HG03159 (cell line): ENCODE results near the gene WDFY4.

Experiments
- ATAC-seq: cut with Tn5 transposase; IDR thresholded peaks from one replicate; pipeline ENCODE4 v1.9.1; 2021; ENCODE audit warnings: mild to moderate bottlenecking, moderate library complexity; ENCODE audit not compliant: unreplicated experiment

The WDFY4 gene

GRCh38 chr10:48786606-48787282 is 102.1 kb downstream of the WDFY4 start:
- no peak for ATAC-seq

- ATAC-seq = no peak
Observed at GRCh38 chr10:48788554-48788953, 103.9 kb downstream of the WDFY4 start.

DNA sequence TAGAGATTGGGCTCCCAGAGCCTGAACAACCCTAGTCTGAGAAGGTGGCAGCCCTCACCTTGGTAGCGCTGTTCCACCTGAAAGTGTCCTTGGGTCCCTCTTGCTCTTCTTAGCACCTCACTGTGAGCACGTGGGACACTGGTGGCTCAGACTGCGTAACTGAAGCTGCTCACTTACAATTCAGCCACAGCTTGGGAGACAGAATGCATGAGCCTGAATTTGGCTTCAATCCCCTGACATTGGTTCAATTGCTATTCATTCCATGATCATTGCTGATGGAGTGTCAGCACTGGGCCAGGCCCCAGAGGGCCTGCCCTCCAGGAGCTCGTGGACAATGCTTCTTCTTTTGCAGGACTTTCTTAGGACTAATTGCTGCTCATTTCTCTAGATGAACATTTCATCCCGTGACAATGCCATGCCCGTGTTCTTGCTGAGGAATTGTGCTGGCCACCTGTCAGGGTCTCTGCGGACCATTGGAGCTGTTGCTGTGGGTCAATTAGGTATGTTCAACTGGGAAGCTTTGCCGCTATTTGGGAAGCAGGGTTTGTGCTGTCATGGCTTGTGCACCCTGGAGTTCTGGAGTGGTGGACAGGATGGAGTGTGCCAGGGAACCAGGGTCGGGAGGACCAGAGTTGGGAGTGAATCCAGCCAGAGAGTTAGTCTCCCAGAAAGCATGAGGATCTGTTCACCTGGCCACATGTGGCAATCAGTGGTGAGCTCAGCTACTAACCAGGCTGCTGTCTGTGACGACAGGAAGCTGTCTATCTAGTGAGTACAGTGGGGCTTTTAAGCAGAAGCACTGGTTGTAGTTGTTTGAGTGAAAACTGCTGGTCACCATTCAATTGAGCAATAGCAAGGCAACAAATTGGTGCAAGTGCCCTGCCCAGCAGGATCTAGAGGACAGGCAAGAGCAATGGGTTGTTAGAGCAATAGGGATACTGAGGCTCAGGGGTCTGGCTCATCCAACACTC is 105.1 kb downstream of the WDFY4 start:
- ATAC-seq = no peak

DNA sequence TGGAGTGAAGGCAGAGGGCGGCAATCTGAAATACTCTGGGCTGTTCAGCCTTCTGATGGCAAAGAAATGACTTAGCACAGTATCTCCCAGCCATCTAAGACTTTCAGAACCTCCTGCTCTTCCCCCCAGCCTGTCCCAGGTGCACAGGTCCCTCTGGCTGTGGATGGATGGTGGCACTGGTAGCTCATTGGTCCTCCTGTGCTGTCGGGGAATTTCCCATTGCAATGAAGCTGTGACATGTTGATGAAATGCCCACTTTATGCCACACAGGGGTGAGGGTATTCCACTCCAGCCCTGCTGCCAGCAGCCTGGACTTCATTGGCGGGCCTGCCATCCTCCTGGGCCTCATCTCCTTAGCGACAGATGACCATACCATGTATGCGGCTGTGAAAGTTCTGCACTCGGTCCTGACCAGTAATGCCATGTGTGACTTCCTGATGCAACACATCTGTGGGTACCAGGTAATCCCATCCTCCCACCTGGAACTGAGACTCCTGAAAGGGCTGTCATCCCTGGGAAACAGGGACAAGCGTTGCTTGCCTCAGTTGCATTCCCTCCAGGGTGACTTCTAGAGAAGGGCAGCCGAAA is 105.9 kb downstream of the WDFY4 start:
- ATAC-seq = no peak

- no peak for ATAC-seq
Observed at GRCh38 chr10:48791267-48791928, 106.7 kb downstream of the WDFY4 start.

DNA sequence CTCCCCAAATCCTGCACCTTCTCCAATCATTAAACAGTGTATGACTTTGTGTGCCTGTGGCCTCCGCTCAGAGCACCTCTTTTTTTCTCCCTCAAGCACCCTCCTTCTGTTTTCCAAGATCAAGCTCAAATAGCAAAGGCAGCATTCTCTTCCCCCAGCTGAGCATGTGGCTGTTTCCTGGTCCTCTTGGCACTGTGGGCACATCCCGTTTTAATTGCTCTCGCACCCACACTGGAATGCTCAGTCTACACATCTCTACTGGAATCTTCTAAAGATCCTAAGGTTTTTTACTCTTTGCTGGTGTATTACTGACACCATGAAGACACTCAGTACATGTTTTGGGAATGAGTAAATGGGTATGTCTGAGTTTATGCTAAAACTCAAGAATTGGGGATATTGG is 107.4 kb downstream of the WDFY4 start:
- ATAC-seq = no peak

GRCh38 chr10:48792687-48793096 is 108.0 kb downstream of the WDFY4 start:
- no peak for ATAC-seq

DNA sequence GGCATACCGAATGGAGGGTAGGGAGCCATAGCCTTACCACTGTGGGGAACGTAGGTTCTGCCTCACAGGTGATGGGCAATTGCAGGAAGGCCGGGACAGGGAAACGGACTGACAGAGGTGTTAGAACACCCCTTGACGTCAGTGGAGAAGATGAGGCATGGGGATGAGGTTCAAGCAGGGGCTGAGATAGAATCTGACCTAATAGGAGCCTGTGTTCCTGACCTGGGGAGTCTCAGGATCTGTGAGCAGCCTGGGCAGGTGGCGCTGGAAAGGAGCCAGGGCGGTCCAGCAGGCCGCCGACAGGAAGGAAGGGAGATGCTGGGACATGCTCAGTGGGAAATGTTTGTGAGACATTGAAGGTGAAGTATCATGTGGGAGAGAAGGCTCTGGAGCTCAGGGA is 109.4 kb downstream of the WDFY4 start:
- no peak for ATAC-seq

GRCh38 chr10:48796713-48797245 is 112.1 kb downstream of the WDFY4 start:
- no peak for ATAC-seq

DNA sequence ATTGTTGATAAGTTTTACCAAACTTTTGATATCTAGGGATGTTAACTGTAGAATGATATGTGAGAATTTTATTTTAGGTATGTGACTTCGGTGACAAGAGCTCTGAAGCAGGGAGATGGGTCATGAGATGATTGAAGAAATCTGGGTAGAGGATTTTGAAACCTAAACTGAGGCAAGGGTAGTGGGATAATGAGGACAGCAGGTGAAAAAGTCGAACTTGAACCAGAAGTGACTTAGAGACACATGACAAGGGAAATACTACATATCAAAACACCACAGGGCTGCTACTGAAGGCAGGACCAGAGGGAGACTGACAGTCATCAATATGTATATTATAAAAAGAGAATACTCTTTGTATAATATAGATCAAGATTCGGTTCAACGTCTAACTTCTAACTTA is 113.2 kb downstream of the WDFY4 start:
- no peak for ATAC-seq

GRCh38 chr10:48798481-48799254 is 114.0 kb downstream of the WDFY4 start:
- no peak for ATAC-seq

DNA sequence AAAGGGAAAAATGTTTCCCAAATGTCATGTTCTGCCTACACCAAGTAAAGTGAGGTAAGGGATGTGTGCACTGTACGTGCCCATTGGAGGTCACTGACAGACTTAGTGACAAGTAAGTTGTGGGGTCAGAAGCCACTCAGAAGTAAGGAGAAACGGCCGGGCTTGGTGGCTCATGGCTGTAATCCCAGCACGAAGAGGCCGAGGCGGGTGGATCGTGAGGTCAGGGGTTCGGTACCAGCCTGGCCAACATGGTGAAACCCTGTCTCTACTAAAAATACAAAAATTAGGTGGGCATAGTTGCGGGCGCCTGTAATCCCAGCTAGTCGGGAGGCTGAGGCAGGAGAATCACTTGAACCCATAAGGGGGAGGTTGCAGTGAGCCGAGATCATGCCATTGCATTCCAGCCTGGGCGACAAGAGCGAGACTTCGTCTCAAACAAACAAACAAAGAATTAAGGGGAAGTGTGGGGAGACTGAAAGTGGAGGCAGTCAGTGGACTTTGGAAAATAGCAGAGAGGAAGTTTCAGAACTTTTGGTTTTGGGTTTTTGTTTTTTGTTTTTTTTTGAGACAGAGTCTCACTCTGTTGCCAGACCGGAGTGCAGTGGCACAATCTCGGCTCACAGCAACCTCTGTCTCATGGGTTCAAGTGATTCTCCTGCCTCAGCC is 114.8 kb downstream of the WDFY4 start:
- ATAC-seq = no peak

DNA sequence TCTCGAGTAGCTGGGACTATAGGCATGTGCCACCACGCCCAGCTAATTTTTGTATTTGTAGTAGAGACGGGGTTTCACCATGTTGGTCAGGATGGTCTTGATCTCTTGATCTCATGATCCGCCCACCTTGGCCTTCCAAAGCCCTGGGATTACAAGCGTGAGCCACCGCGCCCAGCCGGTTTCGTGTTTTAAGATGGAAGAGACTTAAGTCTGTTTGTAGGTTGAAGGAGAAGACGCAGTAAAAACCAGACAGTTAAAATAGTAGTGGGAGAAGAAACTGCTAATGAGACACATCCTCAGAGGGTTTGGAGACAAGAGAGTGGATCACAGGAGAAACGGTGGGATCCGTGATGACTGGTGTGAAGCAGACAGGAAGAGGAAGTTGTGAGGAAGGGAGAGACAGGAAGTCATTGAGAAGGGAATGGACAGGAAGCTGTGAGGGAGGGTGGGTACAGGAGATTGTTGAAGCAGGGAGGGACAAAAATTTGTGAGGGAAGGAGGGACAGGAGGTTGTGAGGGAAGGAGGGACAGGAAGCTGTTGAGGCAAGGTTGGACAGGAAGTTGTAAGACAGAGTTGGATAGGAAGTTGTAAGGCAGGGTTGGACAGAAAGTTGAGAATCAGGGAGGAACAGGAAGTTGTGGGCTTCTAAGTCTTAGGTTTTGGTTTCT is 115.5 kb downstream of the WDFY4 start:
- ATAC-seq = peak; percentile 41

DNA sequence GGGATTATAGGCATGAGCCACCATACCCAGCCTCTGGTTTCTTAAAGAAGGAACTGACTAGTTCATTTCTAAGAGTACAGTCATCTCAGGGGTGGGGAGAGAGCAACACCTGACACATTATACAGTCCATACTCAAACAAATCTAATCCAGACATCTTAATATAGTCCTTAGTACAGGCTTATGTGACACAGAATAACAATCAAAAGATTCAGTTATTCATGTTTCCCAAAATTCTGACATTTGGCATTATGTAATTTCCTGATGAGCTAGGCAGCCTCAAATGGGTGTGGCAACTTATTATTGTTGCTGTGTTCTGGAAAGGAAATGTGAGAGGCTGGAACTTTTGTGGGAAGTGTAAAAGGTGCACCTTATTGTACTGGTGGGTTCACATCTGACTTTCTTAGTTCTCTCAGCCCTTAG is 116.3 kb downstream of the WDFY4 start:
- ATAC-seq = no peak

DNA sequence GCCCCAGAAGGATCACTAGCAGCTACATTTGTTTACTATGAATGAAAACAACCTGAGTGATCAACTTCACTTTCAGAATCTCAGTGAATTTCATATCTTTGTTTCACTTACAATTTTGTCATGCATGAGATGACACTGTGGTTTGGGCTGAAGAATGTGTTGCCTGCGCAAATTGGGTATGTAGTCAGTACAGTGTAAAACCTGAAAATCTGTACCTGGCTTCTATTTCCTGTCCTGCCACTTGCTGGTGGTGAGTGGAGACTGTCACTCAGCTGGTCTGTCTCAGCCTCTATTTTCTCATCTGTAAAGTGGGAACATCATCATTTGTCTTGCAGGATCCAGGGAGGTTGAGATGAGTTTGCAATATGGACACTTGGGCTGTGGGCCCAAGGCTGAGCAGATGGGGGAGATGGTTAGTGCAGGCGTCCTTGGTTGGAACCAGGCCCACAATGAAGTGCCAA is 118.0 kb downstream of the WDFY4 start:
- peak; percentile 89 for ATAC-seq

DNA sequence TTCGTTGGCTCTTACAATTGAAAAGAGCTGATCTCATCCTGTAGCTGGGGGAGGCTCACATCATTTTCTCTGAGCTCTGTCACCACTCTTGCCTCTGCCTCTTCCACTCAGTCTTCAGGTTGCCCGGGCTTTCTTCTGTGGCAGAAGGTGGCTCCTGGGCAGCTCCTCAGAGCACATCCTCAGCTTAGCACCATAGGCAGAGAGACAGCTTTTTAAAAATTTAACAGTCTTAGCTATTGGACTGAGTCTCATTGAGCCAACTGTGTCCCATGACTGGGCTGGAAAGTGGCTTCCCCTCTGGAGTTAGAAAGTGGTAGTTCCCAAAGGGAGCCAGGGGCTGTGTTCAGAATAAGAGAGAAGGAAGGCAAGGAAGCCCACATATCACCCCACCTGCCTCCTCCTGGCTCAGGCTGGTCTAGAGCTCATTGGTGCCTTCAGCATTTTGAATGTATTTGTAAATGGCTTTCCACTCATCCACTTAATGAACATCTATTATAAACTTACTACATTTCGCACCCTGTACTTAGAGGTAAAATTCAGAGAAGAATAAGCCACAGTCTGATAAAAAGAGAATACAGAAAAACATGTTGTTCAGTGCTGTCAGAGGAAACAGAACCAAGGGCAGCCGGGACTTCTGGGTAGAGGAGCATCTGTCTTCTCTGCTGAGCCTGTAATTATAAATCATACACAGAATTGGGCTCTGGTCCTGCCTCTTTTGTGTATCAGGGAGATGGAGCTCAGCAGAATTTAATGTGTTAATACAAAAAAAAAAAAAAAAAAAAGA is 119.3 kb downstream of the WDFY4 start:
- no peak for ATAC-seq

- ATAC-seq = no peak
Observed at GRCh38 chr10:48804740-48805182, 120.1 kb downstream of the WDFY4 start.

GRCh38 chr10:48805411-48805810 is 120.7 kb downstream of the WDFY4 start:
- no peak for ATAC-seq
